Medulla oblongata (tissue), 1 donor: Measurements from ENCODE around the gene UGCG.
A peak's percentile ranks its signal among the peaks of the same experiment; 100 is the strongest.
"Not testable (repeated sequence)": the region's sequence is repeated elsewhere in the genome, so short reads cannot be mapped to it uniquely, and the experiment has no call there.

ENCODE experiments used
- DNase-seq: peaks from one replicate; pipeline ENCODE4 v3.0.0-alpha.2; 2015; ENCODE audit errors: extremely low spot score

UGCG gene

GRCh38 chr9:111919875-111920274 lies 23.3 kb downstream of the UGCG start:
- DNase-seq: no peak

- DNase-seq: no peak
Measured at GRCh38 chr9:111920531-111920930, 23.9 kb downstream of the UGCG start.

- no peak for DNase-seq
Measured at GRCh38 chr9:111922324-111923013, 25.9 kb downstream of the UGCG start.

- no peak for DNase-seq
Measured at GRCh38 chr9:111924281-111924680, 27.7 kb downstream of the UGCG start.

GRCh38 chr9:111925017-111925770 lies 28.6 kb downstream of the UGCG start:
- DNase-seq: no peak

GRCh38 chr9:111925784-111926183 lies 29.2 kb downstream of the UGCG start:
- DNase-seq: no peak

GRCh38 chr9:111926421-111926875 lies 29.8 kb downstream of the UGCG start:
- DNase-seq: peak; percentile 66

- DNase-seq: no peak
Measured at GRCh38 chr9:111928359-111928720, 31.7 kb downstream of the UGCG start.

- no peak for DNase-seq
Measured at GRCh38 chr9:111934747-111935146, 38.1 kb downstream of the UGCG start.

- DNase-seq: no peak
Measured at GRCh38 chr9:111936391-111936790, 39.8 kb downstream of the UGCG start.

- peak; percentile 11 for DNase-seq
Measured at GRCh38 chr9:111937301-111937700, 40.7 kb downstream of the UGCG start.

GRCh38 chr9:111937781-111938426 lies 41.3 kb downstream of the UGCG start:
- DNase-seq: peak; percentile 65

GRCh38 chr9:111938427-111938800 lies 41.8 kb downstream of the UGCG start:
- DNase-seq: no peak

- DNase-seq: no peak
Measured at GRCh38 chr9:111939322-111939721, 42.7 kb downstream of the UGCG start.

- no peak for DNase-seq
Measured at GRCh38 chr9:111940697-111941096, 44.1 kb downstream of the UGCG start.

- DNase-seq: no peak
Measured at GRCh38 chr9:111943200-111943599, 46.6 kb downstream of the UGCG start.

- no peak for DNase-seq
Measured at GRCh38 chr9:111943746-111944145, 47.1 kb downstream of the UGCG start.

- DNase-seq: no peak
Measured at GRCh38 chr9:111944241-111944866, 47.7 kb downstream of the UGCG start.

GRCh38 chr9:111945216-111945615 lies 48.6 kb downstream of the UGCG start:
- no peak for DNase-seq

- DNase-seq: not testable (repeated sequence)
Measured at GRCh38 chr9:111948109-111948508, 51.5 kb downstream of the UGCG start.

- DNase-seq: no peak
Measured at GRCh38 chr9:111948951-111949350, 52.3 kb downstream of the UGCG start.

- no peak for DNase-seq
Measured at GRCh38 chr9:111949919-111950318, 53.3 kb downstream of the UGCG start.
